DND-41 (cell line): ENCODE results near the gene GFAP.

Experiments
- ATAC-seq: fragments of 200-7000 bp; cut with Tn5 transposase; 3 replicates; pipeline ENCODE4 v1.9.1; 2021; ENCODE audit warnings: low read depth; ENCODE audit not compliant: insufficient read depth
- DNase-seq: peaks from one replicate; pipeline ENCODE4 v3.0.0-alpha.2; 2020
- H2AFZ ChIP-seq: 2 replicates; pipeline ENCODE4 v1.6.0; 2012; ENCODE audit warnings: low read depth, low read length
- H3K27ac ChIP-seq: 2 replicates; pipeline ENCODE4 v1.5.1; 2012; ENCODE audit warnings: low read length, inconsistent platforms
- H3K27me3 ChIP-seq: fragments of 200-600 bp; sonication (generic); 2 replicates; pipeline ENCODE4 v1.6.0; 2012; ENCODE audit warnings: low read length, mild to moderate bottlenecking, inconsistent platforms; ENCODE audit not compliant: insufficient read depth, poor library complexity
- H3K36me3 ChIP-seq: 2 replicates; pipeline ENCODE4 v1.5.1; 2012; ENCODE audit warnings: low read length, inconsistent platforms; ENCODE audit not compliant: insufficient read depth
- H3K4me1 ChIP-seq: 2 replicates; pipeline ENCODE4 v1.5.1; 2012; ENCODE audit warnings: mild to moderate bottlenecking, low read length; ENCODE audit not compliant: insufficient read depth
- H3K4me2 ChIP-seq: 2 replicates; pipeline ENCODE4 v1.6.0; 2012; ENCODE audit warnings: mild to moderate bottlenecking, moderate library complexity, low read length, inconsistent platforms; ENCODE audit not compliant: insufficient read depth
- H3K4me3 ChIP-seq, 2 experiments: fragments of 200-600 bp in 1 of 2; shearing (Covaris generic) in 1 of 2; 2 replicates each; pipeline ENCODE4 v1.5.1; 2012 to 2016; ENCODE audit warnings: inconsistent platforms in 2 of 2, low read length in 2 of 2, mild to moderate bottlenecking in 2 of 2, low read depth in 1 of 2, moderate library complexity in 1 of 2
- H3K79me2 ChIP-seq: 2 replicates; pipeline ENCODE4 v1.6.0; 2012; ENCODE audit warnings: low read length, inconsistent platforms; ENCODE audit not compliant: insufficient read depth
- H3K9ac ChIP-seq: 2 replicates; pipeline ENCODE4 v1.6.0; 2012; ENCODE audit warnings: low read depth, mild to moderate bottlenecking, inconsistent platforms, low read length, moderate library complexity
- H3K9me3 ChIP-seq: 2 replicates; pipeline ENCODE4 v1.5.1; 2012; ENCODE audit warnings: low read length, moderate library complexity, mild to moderate bottlenecking, inconsistent platforms; ENCODE audit not compliant: insufficient read depth, severe bottlenecking
- H4K20me1 ChIP-seq: 2 replicates; pipeline ENCODE4 v1.6.0; 2012; ENCODE audit warnings: low read length; ENCODE audit not compliant: insufficient read depth
- CTCF ChIP-seq: IDR thresholded peaks from 2 replicates; pipeline ENCODE4 v1.5.1; 2012; ENCODE audit warnings: borderline replicate concordance, low read length, moderate library complexity, mild to moderate bottlenecking; ENCODE audit not compliant: poor library complexity, severe bottlenecking; ENCODE audit errors: extremely low read depth
- EZH2 ChIP-seq: IDR thresholded peaks from 3 replicates; pipeline ENCODE4 v1.6.1; 2012; ENCODE audit warnings: borderline replicate concordance, low read depth, mild to moderate bottlenecking, moderate library complexity, low read length, inconsistent platforms; ENCODE audit not compliant: severe bottlenecking

GFAP gene

GRCh38 chr17:44892250-44892649 lies 23.1 kb downstream of the GFAP start:
- H3K9me3 ChIP-seq = no peaks in the 10 kb centered on the region
- no peak overlapping the region for H3K9ac ChIP-seq
- peaks cover 7% of the 10 kb centered on the region; the same call in 1 of the 2 replicates for H3K4me1 ChIP-seq
- H3K27ac ChIP-seq = no peak overlapping the region
- DNase-seq (no peak), ATAC-seq (no peak)
- TF ChIP-seq CTCF (no peak), EZH2 (no peak)
- peaks cover 46% of the 10 kb centered on the region for H4K20me1 ChIP-seq
- H3K79me2 ChIP-seq = peaks cover 97% of the 10 kb centered on the region
- H2AFZ ChIP-seq = no peak overlapping the region
- H3K27me3 ChIP-seq = no peaks in the 10 kb centered on the region
- H3K4me3 ChIP-seq = no peak overlapping the region
- H3K4me2 ChIP-seq = no peak overlapping the region
- H3K36me3 ChIP-seq = peaks cover 67% of the 10 kb centered on the region

- TF ChIP-seq CTCF (no peak), EZH2 (no peak)
- Histone ChIP-seq H2AFZ (no peak overlapping the region), H3K4me1 (0 out of 2 replicates have a peak, but pooled peaks cover 6% of the 10 kb centered on the region), H3K79me2 (peaks cover 74% of the 10 kb centered on the region), H4K20me1 (peaks cover 41% of the 10 kb centered on the region), H3K27me3 (no peaks in the 10 kb centered on the region), H3K36me3 (peaks cover 87% of the 10 kb centered on the region), H3K9me3 (no peaks in the 10 kb centered on the region), H3K27ac (no peak overlapping the region), H3K4me3 (no peak overlapping the region), H3K9ac (no peak overlapping the region), H3K4me2 (no peak overlapping the region)
- DNase-seq (no peak), ATAC-seq (no peak)
Observed at GRCh38 chr17:44889003-44889402, 26.3 kb downstream of the GFAP start.

GRCh38 chr17:44887971-44888954 lies 27.0 kb downstream of the GFAP start:
- peaks cover 44% of the 10 kb centered on the region for H4K20me1 ChIP-seq
- no peaks in the 10 kb centered on the region for H3K27me3 ChIP-seq
- no peak overlapping the region for H3K4me2 ChIP-seq
- TF ChIP-seq EZH2 (no peak), CTCF (no peak)
- no peak overlapping the region for H3K27ac ChIP-seq
- no peak overlapping the region for H3K4me3 ChIP-seq
- no peaks in the 10 kb centered on the region for H3K9me3 ChIP-seq
- peaks cover 68% of the 10 kb centered on the region for H3K79me2 ChIP-seq
- H3K9ac ChIP-seq = no peak overlapping the region
- DNase-seq (no peak), ATAC-seq (no peak)
- peaks cover 89% of the 10 kb centered on the region for H3K36me3 ChIP-seq
- H3K4me1 ChIP-seq = 0 out of 2 replicates have a peak, but pooled peaks cover 6% of the 10 kb centered on the region
- H2AFZ ChIP-seq = no peak overlapping the region
